GM21576 (cell line): ENCODE measurements around the gene HYAL2.

Source experiments
- ATAC-seq: cut with Tn5 transposase; IDR thresholded peaks from one replicate; pipeline ENCODE4 v1.9.1; 2021; ENCODE audit warnings: mild to moderate bottlenecking, moderate library complexity; ENCODE audit not compliant: unreplicated experiment

HYAL2 gene

DNA sequence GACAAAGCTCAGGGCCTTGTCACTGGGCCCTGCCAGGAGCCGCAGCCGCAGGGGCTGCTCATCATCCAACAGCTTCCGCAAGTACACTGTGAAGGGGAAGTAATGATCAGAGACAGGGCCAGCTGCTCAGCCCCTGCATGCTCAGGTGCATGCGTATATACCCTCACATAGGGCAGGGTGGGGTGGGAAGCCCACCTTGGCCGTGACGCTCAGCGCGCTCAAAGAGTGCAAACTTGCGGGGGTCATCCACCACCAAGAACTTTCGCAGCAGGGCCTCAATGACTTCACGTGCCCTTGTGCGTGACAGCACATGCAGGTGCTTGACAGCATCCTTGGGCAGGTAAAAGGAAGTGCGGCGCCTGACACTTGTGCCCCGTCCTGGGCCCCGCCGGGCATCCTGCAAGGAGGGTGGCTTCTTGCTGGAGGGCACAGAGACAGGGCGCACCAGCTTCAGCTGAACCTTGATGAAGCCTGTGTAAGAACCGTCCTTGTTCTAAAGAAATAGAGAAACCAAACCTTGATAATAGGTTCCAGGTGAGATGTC is 8.9 kb upstream of the HYAL2 start:
- no peak for ATAC-seq

DNA sequence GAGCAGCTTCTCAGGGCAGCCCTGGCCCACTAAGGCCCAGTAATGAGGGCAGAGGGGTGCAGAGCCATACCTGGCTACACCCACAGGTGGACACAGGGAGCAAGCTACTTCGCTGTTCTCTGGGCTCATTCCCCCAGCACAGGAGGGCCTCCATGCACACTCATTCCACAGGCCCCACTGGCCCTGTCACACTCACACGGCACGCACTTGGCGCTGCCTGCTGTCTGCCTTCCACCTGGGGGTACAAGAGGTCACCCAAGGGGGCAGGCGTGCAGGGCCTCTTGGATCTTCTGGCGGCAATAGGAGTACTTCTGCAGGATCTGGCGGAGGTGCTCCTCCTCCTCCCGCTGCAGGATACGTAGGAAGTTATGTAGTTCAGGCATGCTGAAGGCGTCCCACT is 7.8 kb upstream of the HYAL2 start:
- ATAC-seq, result no peak

DNA sequence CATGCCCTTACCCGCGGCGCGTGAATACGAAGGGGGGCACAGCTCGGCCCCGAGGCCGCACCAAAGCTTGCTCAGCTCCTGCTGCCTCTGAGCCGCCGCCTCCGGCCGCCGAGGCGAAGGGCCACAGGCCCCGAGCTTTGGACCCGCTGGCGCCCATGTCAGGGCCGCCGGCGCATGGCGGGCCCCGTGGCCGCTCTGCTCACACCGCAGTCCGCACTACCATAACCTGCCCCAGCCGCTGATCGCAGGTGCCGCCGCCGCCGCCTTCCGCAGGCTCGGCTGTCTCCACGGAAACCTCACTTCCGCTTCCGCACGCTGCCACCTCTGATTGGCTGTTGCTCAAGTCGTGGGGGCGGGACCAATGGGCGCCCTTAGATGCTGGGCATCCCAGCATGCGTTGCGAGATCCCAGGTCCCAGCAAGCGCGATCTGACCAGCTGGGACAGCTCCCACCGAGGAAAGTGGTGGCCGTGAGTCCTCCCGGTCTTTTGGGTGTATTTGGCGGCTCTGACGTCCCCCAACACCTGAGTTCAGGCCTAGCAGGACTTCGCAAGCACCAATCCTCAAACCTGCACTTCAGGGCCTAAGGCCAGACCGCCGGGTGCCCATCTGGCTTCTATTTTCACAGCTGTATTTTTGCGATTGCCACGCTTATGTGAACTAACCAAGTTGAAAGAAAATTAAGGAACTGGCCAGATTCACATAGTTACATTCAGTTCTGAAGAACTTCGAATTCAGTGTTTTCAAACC is 5.6 kb upstream of the HYAL2 start, which contains the start of gene TUSC2:
Gene TUSC2, minus strand, starts transcription at position 281 of the 749 bp plus-strand sequence. Its CDS starts 124 bp downstream, at position 157.
- peak; percentile 86 for ATAC-seq

DNA sequence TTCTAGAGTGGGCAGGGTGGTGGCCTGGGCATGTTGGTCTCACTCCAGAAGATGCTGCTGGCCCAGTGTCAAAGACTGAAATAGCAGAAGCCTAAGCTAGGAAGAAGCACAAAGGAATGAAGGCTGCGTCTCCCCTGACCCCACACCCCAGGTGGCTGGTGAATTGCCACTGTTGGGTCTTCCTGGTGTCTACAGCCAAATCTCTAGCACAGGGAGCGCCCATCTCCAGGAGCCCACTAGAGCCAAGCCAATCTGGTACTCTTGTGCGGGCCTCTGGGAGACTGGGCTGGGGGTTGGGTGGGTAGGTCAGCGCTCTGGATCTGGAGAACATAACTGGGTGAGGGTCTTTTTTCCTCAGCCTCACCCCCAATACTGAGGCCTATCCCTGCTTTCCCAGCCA is 4.6 kb upstream of the HYAL2 start:
- ATAC-seq, result no peak

DNA sequence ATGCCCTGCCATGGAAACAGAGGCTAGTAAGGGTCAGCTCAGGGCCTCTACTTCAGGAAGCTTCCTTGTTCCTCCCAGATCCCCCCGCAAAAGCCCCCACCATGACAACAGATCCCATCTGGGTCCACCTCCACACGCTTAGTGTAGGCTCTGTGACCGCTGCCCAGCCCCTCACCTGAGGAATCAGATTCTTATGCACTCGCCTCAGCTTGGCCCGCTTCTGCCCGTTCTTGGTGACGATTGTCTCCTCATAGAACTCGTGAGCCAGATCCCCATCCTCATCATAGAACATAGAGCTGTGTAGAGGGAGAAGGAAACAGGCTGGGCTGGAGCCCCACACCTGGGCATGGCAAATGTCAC is 3.6 kb upstream of the HYAL2 start:
- no peak for ATAC-seq

DNA sequence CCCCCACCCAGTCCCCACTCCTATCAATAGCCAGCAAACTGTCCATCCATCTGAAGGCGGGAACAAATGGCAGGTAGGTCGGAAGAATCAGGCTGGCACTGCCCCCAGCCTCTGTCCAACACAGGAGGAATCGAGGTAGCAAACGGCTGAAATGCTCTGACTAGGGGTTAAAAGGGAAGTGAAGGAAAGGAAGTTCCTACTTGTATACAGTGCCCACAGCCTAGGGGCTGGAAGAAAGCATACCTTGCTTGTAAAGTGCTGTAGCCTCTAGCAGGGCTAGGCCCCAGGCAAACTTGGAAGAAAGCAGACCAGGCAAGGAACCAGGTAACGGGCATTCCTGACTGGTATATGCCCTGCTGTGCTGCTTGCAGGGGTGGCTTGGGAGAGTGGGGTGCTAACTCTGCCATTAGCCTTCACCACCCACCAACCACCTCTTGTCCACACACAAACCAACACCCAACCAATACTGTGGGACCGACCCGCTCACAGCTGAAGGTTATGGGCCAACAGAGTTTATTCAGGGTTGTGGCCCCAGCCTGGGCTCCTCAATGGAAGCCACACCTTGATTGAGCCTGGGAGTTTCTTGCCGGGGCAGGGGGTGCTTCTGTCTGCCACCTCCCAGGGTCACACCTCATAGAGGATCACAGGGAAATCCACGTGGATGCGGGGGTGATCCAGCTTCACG is 3.1 kb upstream of the HYAL2 start:
- ATAC-seq, result no peak

DNA sequence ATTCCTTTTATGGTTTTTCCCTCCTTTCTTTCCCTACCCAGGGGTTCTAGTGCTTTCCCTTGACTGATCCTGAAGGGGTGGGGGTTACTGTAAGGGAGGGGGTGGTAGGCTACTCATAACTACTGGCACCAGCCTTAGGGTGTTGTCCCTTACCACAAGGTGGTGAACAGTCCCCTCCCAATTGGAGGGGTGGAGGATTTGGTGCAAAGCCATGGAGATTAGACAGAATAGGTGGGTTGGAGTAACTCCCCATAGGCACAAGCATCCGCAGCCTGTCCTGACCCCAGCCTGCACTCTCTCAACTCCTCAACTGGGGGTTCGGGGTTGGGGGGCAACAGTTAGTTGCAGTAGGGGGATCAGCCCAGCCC is 2.6 kb upstream of the HYAL2 start:
- ATAC-seq, result no peak

DNA sequence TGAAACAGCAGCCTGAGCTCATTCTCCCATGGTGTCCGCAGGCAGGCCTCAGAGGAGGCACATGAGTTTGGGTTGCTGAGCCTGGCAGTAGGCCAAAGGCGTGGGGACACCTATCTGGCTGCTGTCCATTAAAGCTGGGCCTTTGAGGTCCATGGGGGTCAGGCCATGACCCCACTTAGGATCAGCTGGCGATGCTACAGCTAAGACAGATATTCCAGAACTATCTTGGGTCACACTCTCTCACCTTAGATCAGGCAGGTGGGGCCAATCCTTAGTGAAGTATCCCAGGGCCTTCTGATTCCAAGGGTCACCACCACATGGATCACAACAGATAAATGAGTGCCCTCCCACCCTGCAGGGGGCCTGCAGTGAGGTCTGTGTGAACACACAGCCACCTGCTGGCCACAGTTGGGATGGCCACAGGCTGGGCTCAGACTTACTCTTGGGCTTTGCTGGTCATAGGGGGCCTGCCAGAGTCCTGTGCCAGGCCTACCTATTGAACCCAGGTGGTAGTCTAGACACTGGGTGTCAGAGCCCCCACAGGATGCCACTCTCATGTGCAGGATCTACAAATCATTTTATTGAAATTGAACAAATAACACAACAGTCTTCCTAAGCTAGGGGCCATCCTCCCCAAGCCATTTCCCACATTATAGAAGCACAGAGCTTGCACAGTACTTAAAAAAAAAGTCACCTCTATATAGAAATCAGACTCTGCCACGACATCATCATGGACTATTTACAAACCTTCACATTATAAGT is 2.0 kb upstream of the HYAL2 start:
- ATAC-seq, result no peak

DNA sequence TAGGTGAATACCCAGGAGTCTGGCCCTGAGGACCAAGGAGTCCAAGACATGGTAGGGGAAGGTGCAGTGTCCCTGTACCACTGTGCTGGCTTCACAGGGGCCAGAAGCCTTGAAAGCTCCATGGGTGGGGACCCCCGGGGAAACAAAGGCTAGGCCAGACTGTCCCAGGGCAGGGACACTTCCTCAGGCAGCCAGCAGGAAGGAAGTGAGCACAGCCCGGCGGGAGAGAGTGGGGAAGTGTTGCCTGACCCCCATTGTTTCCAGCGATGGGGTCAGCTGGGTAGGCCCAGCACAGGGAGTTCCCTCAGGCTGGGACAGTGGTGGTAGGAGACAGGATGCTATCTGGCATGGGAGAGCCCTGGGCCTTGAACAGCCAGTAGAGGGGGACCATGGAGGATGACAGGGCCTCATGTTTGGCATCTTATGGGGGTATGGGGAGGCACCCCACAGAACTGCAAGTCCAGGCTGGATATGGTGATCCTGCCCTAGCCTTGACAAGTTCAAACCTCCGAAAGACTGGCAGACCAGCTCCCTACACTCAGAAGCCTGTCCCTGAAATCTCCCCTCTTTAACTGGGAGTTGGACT is 1.2 kb upstream of the HYAL2 start:
- no peak for ATAC-seq

DNA sequence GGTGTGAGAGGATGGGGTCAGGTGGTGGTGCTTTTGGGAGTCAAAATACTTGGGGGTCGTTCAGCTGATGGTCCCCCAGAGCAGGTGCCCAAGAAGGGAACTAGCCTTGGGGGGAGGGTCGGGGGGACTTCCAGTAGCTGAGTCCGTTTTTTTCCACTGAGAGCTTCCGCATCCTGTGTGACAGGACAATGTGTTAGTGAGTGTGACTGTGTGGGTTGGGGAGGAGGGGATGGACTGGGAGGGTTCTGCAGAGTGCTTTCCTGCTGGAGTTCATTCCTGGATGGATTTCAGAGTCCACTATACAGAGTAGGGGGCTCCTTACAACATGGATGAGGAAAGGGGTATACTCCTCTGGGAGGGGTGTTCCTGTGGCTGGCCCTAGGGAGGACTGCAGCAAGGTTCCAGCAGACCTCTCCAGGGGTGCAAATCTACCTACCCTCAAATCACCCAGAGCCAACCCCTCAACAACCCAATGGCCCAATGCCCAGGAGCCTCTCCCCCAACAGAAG is 601 bp upstream of the HYAL2 start:
- ATAC-seq, result no peak

DNA sequence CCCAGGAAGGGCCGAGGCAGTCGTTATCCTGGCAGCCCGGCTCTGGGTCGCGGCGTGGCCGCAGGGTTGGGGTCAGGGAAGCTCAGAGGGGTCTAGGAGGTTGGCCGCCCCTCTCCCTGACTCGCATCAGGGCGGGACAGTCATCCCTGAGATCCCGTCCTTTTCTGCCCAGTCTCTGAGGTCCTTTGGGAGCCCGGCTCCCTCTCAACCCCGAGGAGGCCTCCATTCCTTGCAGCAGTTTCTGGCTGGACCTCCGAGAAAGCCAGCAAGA is 495 bp downstream of the HYAL2 start:
- no peak for ATAC-seq

DNA sequence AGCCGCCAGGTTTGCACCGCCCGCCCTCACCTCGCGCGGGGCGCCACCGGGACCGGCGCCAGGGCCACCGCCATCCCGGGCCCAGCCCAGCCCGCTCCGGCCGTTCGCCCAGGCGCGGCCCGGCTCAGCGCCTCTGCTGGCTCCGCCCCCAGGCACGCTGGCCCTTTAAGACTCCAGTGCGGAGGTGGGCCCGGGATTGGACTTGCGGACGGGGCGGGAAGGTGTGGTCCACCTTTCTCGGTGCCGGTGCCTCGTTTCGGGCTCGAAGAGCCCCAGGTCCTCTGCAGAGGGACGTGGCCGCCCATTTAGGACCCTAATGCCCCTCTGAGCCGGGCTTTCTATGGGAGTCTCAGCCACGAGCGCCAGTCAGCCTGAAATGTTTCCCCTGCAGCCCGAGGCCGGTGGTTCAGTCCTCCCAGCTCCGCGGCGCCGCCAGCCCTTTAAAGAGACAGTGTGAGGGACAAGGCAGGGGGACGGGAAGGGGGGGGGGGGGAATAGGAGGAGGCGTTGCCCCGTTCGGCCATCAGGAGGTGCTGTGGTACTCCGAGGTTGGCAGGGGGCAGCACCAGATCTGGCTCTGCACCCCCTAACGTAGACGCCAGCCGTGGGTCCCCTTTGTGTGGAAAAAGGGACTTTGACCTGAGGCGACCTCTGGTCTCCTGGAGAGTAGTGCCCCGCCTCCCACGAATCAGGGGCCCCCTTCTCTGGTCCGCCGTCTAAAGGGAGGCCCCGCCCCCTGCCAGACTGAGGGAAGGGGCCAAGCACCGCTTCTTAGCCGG is 1.0 kb downstream of the HYAL2 start:
- ATAC-seq, result peak; percentile 61

DNA sequence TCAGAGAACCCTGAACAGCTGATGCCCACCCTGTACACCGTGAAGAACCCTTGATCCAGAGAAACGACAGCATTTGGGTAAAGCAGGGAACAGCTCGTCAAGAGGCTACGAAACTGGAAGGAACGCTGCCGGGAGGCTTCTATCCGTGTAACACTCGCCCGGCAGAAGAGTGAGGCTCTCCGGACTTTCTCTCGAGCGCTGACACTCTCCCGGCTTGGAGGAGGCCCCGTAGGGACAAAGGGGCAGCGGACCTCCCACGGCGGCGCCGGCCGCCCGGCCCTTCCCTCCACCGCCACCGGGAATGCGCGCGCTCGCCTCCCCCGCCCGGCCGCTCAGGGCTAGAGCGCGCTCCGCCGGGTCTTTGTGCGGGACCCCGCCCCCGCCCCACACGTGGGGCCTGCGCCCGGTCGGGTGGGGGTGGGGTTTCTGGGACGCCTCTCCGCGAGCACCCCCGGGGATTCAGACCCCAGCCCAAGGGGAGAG is 1.7 kb downstream of the HYAL2 start:
- peak; percentile 37 for ATAC-seq

DNA sequence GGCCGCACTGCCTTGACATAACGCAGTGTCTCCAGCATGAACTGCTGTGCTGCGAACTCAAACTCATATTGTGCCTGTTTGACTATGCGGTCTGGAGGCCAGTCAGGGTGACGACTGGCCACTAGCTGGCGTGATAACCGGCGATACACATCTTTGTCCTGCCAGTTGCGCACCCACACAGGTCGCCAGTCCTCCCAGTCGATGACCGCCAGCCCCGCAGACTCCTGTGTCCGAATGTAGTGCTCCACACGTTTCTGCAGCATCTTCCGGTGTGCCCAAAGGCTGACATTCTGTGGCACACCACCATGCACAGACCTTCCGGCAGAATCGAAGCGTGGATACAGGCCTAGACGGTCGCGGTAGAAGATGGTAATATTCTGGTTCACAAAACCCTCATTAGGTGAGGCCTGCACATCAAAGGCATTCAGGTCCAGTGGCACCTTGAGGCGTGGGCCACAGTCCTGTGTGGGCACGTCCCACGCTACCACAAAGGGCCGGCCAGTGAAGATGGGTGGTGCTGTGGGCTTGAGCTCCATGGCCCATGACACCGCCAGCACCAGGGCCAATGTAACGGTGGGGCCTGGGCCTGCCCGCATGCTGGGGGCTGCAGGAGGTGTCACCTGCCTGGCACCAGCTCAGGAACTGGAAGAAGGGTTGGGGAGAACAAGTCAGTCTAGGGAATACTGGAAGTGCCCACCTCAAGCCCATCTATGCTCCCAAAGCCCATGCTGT is 2.5 kb downstream of the HYAL2 start:
- ATAC-seq, result no peak

DNA sequence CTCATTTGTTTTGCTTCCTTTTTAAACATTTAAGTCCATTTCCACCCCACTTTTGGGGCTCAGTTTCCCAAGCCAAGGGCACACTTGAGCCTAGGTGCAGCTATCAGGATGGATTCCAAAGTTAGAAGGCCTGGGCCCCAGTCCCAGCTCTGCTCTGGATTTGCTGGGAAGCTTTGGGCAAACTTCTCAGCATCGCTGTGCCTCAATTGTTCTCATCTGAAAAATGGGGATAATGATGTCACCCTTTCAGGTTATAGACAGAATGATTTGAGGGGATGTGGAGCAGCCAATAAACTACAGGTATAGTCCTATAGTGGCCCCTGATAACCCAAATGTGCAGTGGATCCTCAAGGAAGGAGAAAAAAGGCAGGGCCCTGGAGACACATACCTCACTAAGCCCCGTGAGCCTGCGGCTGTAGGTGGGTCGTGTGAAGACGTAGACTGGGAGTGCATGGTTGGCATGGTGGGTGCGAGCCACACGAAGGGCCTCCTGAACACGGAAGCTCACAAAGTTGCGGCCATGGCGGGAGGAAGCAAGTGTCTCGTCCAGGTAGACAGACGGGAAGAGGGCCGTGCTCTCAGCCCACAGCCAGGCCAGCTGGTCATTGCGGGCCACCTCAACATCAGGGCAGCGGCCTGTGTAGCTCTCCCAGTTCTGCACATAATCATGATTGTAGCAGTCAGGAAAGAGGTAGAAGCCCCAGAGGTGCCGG is 3.2 kb downstream of the HYAL2 start:
- ATAC-seq, result no peak

DNA sequence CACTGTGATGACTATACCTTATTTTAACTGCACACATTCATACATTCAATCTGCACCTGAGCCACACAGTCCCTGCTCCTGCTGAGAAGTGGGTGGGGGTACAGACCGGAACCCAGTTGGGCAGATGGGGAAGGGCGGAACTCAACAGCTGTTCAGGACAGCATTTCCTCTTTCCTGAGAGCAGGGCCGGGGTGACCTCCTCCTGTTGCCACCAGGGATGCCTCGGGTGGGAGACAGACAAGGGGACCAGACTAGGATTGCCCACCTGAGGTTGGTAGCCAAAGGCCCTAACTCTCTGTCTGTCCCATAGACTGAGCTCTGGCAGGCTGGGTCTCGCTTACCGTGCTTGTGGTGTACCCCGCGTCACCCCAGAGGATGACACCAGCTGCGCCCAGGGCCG is 3.9 kb downstream of the HYAL2 start:
- ATAC-seq, result no peak

DNA sequence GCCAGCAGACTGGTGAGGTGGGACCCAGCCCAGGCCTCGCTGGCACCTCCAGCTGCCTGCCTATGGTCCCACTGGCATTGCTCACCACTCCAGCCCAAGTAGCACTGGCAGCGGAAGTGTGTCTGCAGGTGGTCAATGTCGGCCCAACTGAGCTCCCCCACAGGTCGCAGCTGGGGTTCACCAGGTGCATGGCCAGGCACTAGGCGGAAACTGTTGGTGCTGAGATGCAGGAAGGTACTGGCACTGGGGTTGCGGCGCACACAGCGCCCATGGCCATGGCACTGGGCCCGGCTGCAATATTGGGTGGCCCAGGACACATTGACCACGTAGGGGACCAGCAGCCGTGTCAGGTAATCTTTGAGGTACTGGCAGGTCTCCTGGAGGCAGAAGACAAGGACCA is 4.4 kb downstream of the HYAL2 start:
- ATAC-seq, result no peak

DNA sequence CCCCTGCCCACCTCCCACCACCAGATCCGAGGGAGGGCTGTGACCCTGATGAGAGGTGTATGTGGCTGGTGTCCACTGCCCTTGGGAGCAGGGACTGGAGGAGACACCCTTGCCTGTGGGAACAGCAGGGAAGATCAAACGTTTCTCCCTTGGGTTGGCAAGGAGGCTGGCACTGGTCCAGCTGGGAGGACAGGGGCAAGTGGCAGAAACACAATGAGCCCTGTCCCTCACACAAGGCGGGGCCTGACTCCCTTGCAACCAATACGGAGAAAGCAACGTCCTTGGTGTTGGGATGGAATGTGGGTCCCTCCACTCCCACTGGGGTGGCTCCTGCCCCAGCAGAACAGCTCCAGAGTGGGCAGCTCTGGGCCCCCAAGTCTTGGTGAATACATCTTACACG is 5.2 kb downstream of the HYAL2 start:
- no peak for ATAC-seq

DNA sequence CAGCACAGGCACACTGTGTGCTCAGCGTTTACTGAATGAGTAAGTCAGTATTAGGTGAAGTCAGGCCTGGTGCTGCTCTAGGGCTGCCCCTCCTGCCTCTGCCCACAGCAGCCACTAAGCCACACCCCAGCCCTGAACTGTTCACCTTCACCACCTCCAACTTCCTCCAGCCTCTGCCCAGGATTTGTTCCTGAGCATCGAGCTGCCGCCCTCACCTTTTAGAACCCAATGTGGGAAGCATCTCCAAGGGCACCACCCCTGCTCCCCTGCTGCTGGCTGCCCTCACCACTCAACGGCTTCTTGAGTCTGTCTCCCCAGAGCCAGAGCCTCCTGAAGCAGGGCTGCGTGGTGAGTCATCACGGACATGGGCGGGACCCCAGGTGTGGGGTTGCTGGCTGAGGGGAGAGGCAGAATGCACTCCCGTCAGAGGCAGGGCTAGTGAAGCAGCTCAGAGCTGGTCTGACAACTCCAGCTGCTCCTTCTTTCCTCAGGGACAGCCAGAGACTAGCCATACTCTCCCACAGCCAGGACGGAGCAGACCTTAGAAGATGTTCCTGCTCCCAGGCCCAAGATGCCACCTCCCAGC is 5.8 kb downstream of the HYAL2 start:
- ATAC-seq, result no peak
